Measurements from ENCODE around the gene AEN.

AEN gene

GRCh38 chr15:88644741-88645140, 23.6 kb downstream of the AEN start:
- Histone ChIP-seq H3K79me2 (ENCODE audit: control insufficient read depth, insufficient read depth, low read length, unreplicated experiment) (peaks cover 4% of the 10 kb centered on the region), H3K27me3 (ENCODE audit: insufficient read depth, low read length) (no peaks in the 10 kb centered on the region), H3K4me1 (ENCODE audit: control insufficient read depth, insufficient read depth, low read length, unreplicated experiment) (peaks cover 29% of the 10 kb centered on the region), H2AFZ (ENCODE audit: low read length, unreplicated experiment) (no peak overlapping the region), H3K36me3 (ENCODE audit: insufficient read depth, low read length) (no peaks in the 10 kb centered on the region), H3K4me3 (ENCODE audit: low read depth, low read length) (no peak overlapping the region), H3K27ac (ENCODE audit: low read depth, low read length) (no peak overlapping the region)

GRCh38 chr15:88645171-88646087, 24.3 kb downstream of the AEN start:
- H3K27ac ChIP-seq (ENCODE audit: low read depth, low read length): no peak overlapping the region
- H3K4me1 ChIP-seq (ENCODE audit: control insufficient read depth, insufficient read depth, low read length, unreplicated experiment): peaks cover 24% of the 10 kb centered on the region
- no peaks in the 10 kb centered on the region for H3K27me3 ChIP-seq (ENCODE audit: insufficient read depth, low read length)
- no peaks in the 10 kb centered on the region for H3K36me3 ChIP-seq (ENCODE audit: insufficient read depth, low read length)
- H3K4me3 ChIP-seq (ENCODE audit: low read depth, low read length): no peak overlapping the region
- H3K79me2 ChIP-seq (ENCODE audit: control insufficient read depth, insufficient read depth, low read length, unreplicated experiment): no peaks in the 10 kb centered on the region
- no peak overlapping the region for H2AFZ ChIP-seq (ENCODE audit: low read length, unreplicated experiment)

GRCh38 chr15:88646088-88646405, 24.9 kb downstream of the AEN start:
- Histone ChIP-seq H3K4me3 (ENCODE audit: low read depth, low read length) (no peak overlapping the region), H3K27ac (ENCODE audit: low read depth, low read length) (no peak overlapping the region), H3K79me2 (ENCODE audit: control insufficient read depth, insufficient read depth, low read length, unreplicated experiment) (no peaks in the 10 kb centered on the region), H3K36me3 (ENCODE audit: insufficient read depth, low read length) (no peaks in the 10 kb centered on the region), H3K27me3 (ENCODE audit: insufficient read depth, low read length) (no peaks in the 10 kb centered on the region), H2AFZ (ENCODE audit: low read length, unreplicated experiment) (no peak overlapping the region), H3K4me1 (ENCODE audit: control insufficient read depth, insufficient read depth, low read length, unreplicated experiment) (peaks cover 22% of the 10 kb centered on the region)

- Histone ChIP-seq H3K27ac (ENCODE audit: low read depth, low read length) (no peak overlapping the region), H3K79me2 (ENCODE audit: control insufficient read depth, insufficient read depth, low read length, unreplicated experiment) (no peaks in the 10 kb centered on the region), H2AFZ (ENCODE audit: low read length, unreplicated experiment) (no peak overlapping the region), H3K4me1 (ENCODE audit: control insufficient read depth, insufficient read depth, low read length, unreplicated experiment) (peaks cover 22% of the 10 kb centered on the region), H3K27me3 (ENCODE audit: insufficient read depth, low read length) (no peaks in the 10 kb centered on the region), H3K4me3 (ENCODE audit: low read depth, low read length) (no peak overlapping the region), H3K36me3 (ENCODE audit: insufficient read depth, low read length) (no peaks in the 10 kb centered on the region)
Measured at GRCh38 chr15:88646951-88647350, 25.8 kb downstream of the AEN start.

GRCh38 chr15:88647351-88648105, 26.4 kb downstream of the AEN start:
- H3K36me3 ChIP-seq (ENCODE audit: insufficient read depth, low read length): no peaks in the 10 kb centered on the region
- H2AFZ ChIP-seq (ENCODE audit: low read length, unreplicated experiment): no peak overlapping the region
- no peaks in the 10 kb centered on the region for H3K27me3 ChIP-seq (ENCODE audit: insufficient read depth, low read length)
- peak overlapping the region; percentile 95; the same call in 1 of the 2 replicates for H3K27ac ChIP-seq (ENCODE audit: low read depth, low read length)
- peaks cover 22% of the 10 kb centered on the region for H3K4me1 ChIP-seq (ENCODE audit: control insufficient read depth, insufficient read depth, low read length, unreplicated experiment)
- no peak overlapping the region for H3K4me3 ChIP-seq (ENCODE audit: low read depth, low read length)
- H3K79me2 ChIP-seq (ENCODE audit: control insufficient read depth, insufficient read depth, low read length, unreplicated experiment): no peaks in the 10 kb centered on the region

GRCh38 chr15:88648357-88649214, 27.4 kb downstream of the AEN start:
- Histone ChIP-seq H3K27ac (ENCODE audit: low read depth, low read length) (peak overlapping the region; percentile 95), H3K36me3 (ENCODE audit: insufficient read depth, low read length) (no peaks in the 10 kb centered on the region)

GRCh38 chr15:88649286-88649733, 28.2 kb downstream of the AEN start:
- H2AFZ ChIP-seq (ENCODE audit: low read length, unreplicated experiment): no peak overlapping the region
- H3K27me3 ChIP-seq (ENCODE audit: insufficient read depth, low read length): no peaks in the 10 kb centered on the region
- peak overlapping the region; percentile 95 for H3K27ac ChIP-seq (ENCODE audit: low read depth, low read length)
- peak overlapping the region; percentile 28; the same call in 1 of the 2 replicates for H3K4me3 ChIP-seq (ENCODE audit: low read depth, low read length)
- peaks cover 22% of the 10 kb centered on the region for H3K4me1 ChIP-seq (ENCODE audit: control insufficient read depth, insufficient read depth, low read length, unreplicated experiment)
- no peaks in the 10 kb centered on the region for H3K36me3 ChIP-seq (ENCODE audit: insufficient read depth, low read length)
- no peaks in the 10 kb centered on the region for H3K79me2 ChIP-seq (ENCODE audit: control insufficient read depth, insufficient read depth, low read length, unreplicated experiment)

More at GRCh38 chr15:88648357-88649214, 27.4 kb downstream of the AEN start:
- no peaks in the 10 kb centered on the region for H3K79me2 ChIP-seq (ENCODE audit: control insufficient read depth, insufficient read depth, low read length, unreplicated experiment)
- no peaks in the 10 kb centered on the region for H3K27me3 ChIP-seq (ENCODE audit: insufficient read depth, low read length)
- no peak overlapping the region for H2AFZ ChIP-seq (ENCODE audit: low read length, unreplicated experiment)
- peaks cover 22% of the 10 kb centered on the region for H3K4me1 ChIP-seq (ENCODE audit: control insufficient read depth, insufficient read depth, low read length, unreplicated experiment)
- peak overlapping the region; percentile 28; the same call in 1 of the 2 replicates for H3K4me3 ChIP-seq (ENCODE audit: low read depth, low read length)

GRCh38 chr15:88649753-88650551, 28.8 kb downstream of the AEN start:
- Histone ChIP-seq H3K36me3 (ENCODE audit: insufficient read depth, low read length) (no peaks in the 10 kb centered on the region), H3K79me2 (ENCODE audit: control insufficient read depth, insufficient read depth, low read length, unreplicated experiment) (no peaks in the 10 kb centered on the region), H2AFZ (ENCODE audit: low read length, unreplicated experiment) (no peak overlapping the region), H3K4me1 (ENCODE audit: control insufficient read depth, insufficient read depth, low read length, unreplicated experiment) (peaks cover 22% of the 10 kb centered on the region), H3K4me3 (ENCODE audit: low read depth, low read length) (no peak overlapping the region), H3K27me3 (ENCODE audit: insufficient read depth, low read length) (no peaks in the 10 kb centered on the region), H3K27ac (ENCODE audit: low read depth, low read length) (peak overlapping the region; percentile 95)

GRCh38 chr15:88650556-88650955, 29.4 kb downstream of the AEN start:
- Histone ChIP-seq H3K36me3 (ENCODE audit: insufficient read depth, low read length) (no peaks in the 10 kb centered on the region), H3K4me3 (ENCODE audit: low read depth, low read length) (no peak overlapping the region), H3K79me2 (ENCODE audit: control insufficient read depth, insufficient read depth, low read length, unreplicated experiment) (no peaks in the 10 kb centered on the region), H3K4me1 (ENCODE audit: control insufficient read depth, insufficient read depth, low read length, unreplicated experiment) (peaks cover 22% of the 10 kb centered on the region), H3K27me3 (ENCODE audit: insufficient read depth, low read length) (no peaks in the 10 kb centered on the region), H3K27ac (ENCODE audit: low read depth, low read length) (no peak overlapping the region), H2AFZ (ENCODE audit: low read length, unreplicated experiment) (no peak overlapping the region)
